Hepatocyte (in vitro differentiated cells): ENCODE results near the gene DENND4A. TPM values are rescaled to one million over a fixed set of nuclear protein-coding genes. Genes with fewer than 3 reads are reported as not detected.

Experiments used
- DNase-seq: peaks from one replicate; pipeline ENCODE4 v3.0.0-alpha.2; 2016; ENCODE audit warnings: low spot score
- H2AFZ ChIP-seq: fragments of 200-600 bp; sonication (generic); 2 replicates; pipeline ENCODE4 v1.6.0; 2016; ENCODE audit warnings: antibody characterized with exemption, mild to moderate bottlenecking
- H3K27ac ChIP-seq: fragments of 200-600 bp; sonication (generic); 2 replicates; pipeline ENCODE4 v1.5.1; 2016; ENCODE audit warnings: mild to moderate bottlenecking
- H3K27me3 ChIP-seq: fragments of 200-600 bp; sonication (generic); 2 replicates; pipeline ENCODE4 v1.6.1; 2016
- H3K36me3 ChIP-seq: fragments of 200-600 bp; sonication (generic); replicated peaks from 2 replicates; pipeline ENCODE4 v1.5.1; 2016; ENCODE audit warnings: low read depth; ENCODE audit not compliant: insufficient read depth
- H3K4me1 ChIP-seq: fragments of 200-600 bp; sonication (generic); 2 replicates; pipeline ENCODE4 v1.5.1; 2016; ENCODE audit warnings: mild to moderate bottlenecking, moderate library complexity; ENCODE audit not compliant: insufficient read depth
- H3K4me2 ChIP-seq: fragments of 200-600 bp; sonication (generic); 2 replicates; pipeline ENCODE4 v1.6.0; 2016
- H3K4me3 ChIP-seq: fragments of 200-600 bp; sonication (generic); 2 replicates; pipeline ENCODE4 v1.5.1; 2016; ENCODE audit warnings: mild to moderate bottlenecking
- H3K79me2 ChIP-seq: fragments of 200-600 bp; sonication (generic); 2 replicates; pipeline ENCODE4 v1.6.0; 2017; ENCODE audit warnings: mild to moderate bottlenecking
- H3K9me2 ChIP-seq: fragments of 200-600 bp; sonication (generic); replicated peaks from 2 replicates; pipeline ENCODE4 v1.6.0; 2017; ENCODE audit warnings: mild to moderate bottlenecking; ENCODE audit not compliant: insufficient read depth
- H3K9me3 ChIP-seq: fragments of 200-600 bp; sonication (generic); 2 replicates; pipeline ENCODE4 v1.5.1; 2016; ENCODE audit warnings: low read depth, mild to moderate bottlenecking
- H4K20me1 ChIP-seq: fragments of 200-600 bp; sonication (generic); 2 replicates; pipeline ENCODE4 v1.6.0; 2016; ENCODE audit warnings: mild to moderate bottlenecking; ENCODE audit not compliant: insufficient read depth, poor library complexity, severe bottlenecking
- CTCF ChIP-seq: fragments of 200-600 bp; sonication (generic); IDR thresholded peaks from 2 replicates; pipeline ENCODE4 v1.5.1; 2016; ENCODE audit warnings: antibody characterized with exemption, mild to moderate bottlenecking; ENCODE audit not compliant: poor library complexity
- EZH2 ChIP-seq: fragments of 200-600 bp; sonication (generic); IDR thresholded peaks from 2 replicates; pipeline ENCODE4 v1.6.1; 2016; ENCODE audit warnings: antibody characterized with exemption, mild to moderate bottlenecking, borderline replicate concordance
- EZH2phosphoT487 ChIP-seq: fragments of 200-600 bp; sonication (generic); IDR thresholded peaks from one replicate; pipeline ENCODE4 v1.6.1; 2018; ENCODE audit warnings: antibody characterized with exemption, mild to moderate bottlenecking, low read depth, moderate library complexity; ENCODE audit not compliant: unreplicated experiment, severe bottlenecking
- WGBS: methylation state at CpG from one replicate; pipeline ENCODE4 v1.1.6; 2016; ENCODE audit warnings: low lambda C conversion rate; ENCODE audit errors: missing lambda C conversion rate; 5-methylcytosine and 5-hydroxymethylcytosine counted together
- polyA plus RNA-seq: library from polyadenylated mRNA; unstranded; fragments of >200 nt; fragmentation: Nextera tagmentation; extraction: Ambion mirVana; gene quantifications from 2 replicates; pipeline ENCODE4 v1.2.1, GENCODE V29; 2016
- total RNA-seq: library from RNA; depleted of rRNA; stranded (reverse); fragments of >200 nt; gene quantifications from 2 replicates; pipeline ENCODE4 v1.2.3, GENCODE V29; 2014

DENND4A gene
- total and polyA plus RNA-seq, 2 experiments from 2014 or later = 3.2 to 20.7 TPM

GRCh38 chr15:65758242-65758641 lies 33.9 kb downstream of the DENND4A start:
- Histone ChIP-seq H3K4me3 (no peak overlapping the region), H3K4me2 (no peak overlapping the region), H3K9me3 (no peaks in the 10 kb centered on the region), H3K27ac (no peak overlapping the region), H3K9me2 (no peaks in the 10 kb centered on the region), H3K27me3 (no peaks in the 10 kb centered on the region), H3K36me3 (no peaks in the 10 kb centered on the region), H2AFZ (no peak overlapping the region), H3K4me1 (no peaks in the 10 kb centered on the region), H4K20me1 (no peaks in the 10 kb centered on the region), H3K79me2 (peaks cover 20% of the 10 kb centered on the region)
- DNase-seq = no peak
- TF ChIP-seq EZH2phosphoT487 (no peak), EZH2 (no peak), CTCF (no peak)
- WGBS = 97% methylated on average over 5 of the region's 5 CpGs

- no peak for DNase-seq
- no peak overlapping the region for H3K4me2 ChIP-seq
- no peaks in the 10 kb centered on the region for H3K9me2 ChIP-seq
- no peaks in the 10 kb centered on the region for H4K20me1 ChIP-seq
- H3K79me2 ChIP-seq = peaks cover 11% of the 10 kb centered on the region
- WGBS = 70% methylated on average over 2 of the region's 2 CpGs
- TF ChIP-seq EZH2 = no peak
- no peak for TF ChIP-seq EZH2phosphoT487
- no peak for TF ChIP-seq CTCF
- H3K4me1 ChIP-seq = no peaks in the 10 kb centered on the region
- H2AFZ ChIP-seq = no peak overlapping the region
- H3K9me3 ChIP-seq = no peaks in the 10 kb centered on the region
- no peak overlapping the region for H3K4me3 ChIP-seq
- no peaks in the 10 kb centered on the region for H3K36me3 ChIP-seq
- H3K27me3 ChIP-seq = no peaks in the 10 kb centered on the region
- no peak overlapping the region for H3K27ac ChIP-seq
Measured at GRCh38 chr15:65757256-65757655, 34.8 kb downstream of the DENND4A start.

GRCh38 chr15:65752151-65752700 lies 39.9 kb downstream of the DENND4A start:
- Histone ChIP-seq H3K4me1 (no peaks in the 10 kb centered on the region), H3K27ac (no peak overlapping the region), H3K9me3 (no peaks in the 10 kb centered on the region), H3K79me2 (no peaks in the 10 kb centered on the region), H3K9me2 (no peaks in the 10 kb centered on the region), H4K20me1 (no peaks in the 10 kb centered on the region), H3K36me3 (no peaks in the 10 kb centered on the region), H3K4me2 (no peak overlapping the region), H3K4me3 (no peak overlapping the region), H3K27me3 (no peaks in the 10 kb centered on the region), H2AFZ (no peak overlapping the region)
- no peak for DNase-seq
- no peak for TF ChIP-seq EZH2phosphoT487
- TF ChIP-seq EZH2 = no peak
- TF ChIP-seq CTCF = no peak
- 80% methylated on average over 7 of the region's 7 CpGs for WGBS
